PC-9 (cell line): ENCODE results near the gene SEMA6B. TPM values are rescaled to one million over a fixed set of nuclear protein-coding genes. Genes with fewer than 3 reads are reported as not detected.

Source experiments
- BruUV-seq: library from RNA; stranded (reverse); fragments of 400-500 nt; replicated peaks from 2 replicates; lab custom pipeline; 2021; lab: Mats Ljungman, UMichigan
- CTCF ChIA-PET: fragments of 300-600 bp; sonication (Branson Sonifier 250); formaldehyde crosslinking; loops from one replicate; lab custom pipeline; 2022; ENCODE audit warnings: antibody characterized with exemption; lab: Charles Lee
- POLR2A ChIA-PET: fragments of 300-600 bp; sonication (Branson Sonifier 250); formaldehyde crosslinking; loops from one replicate; lab custom pipeline; 2022; ENCODE audit warnings: antibody characterized with exemption; ENCODE audit not compliant: unreplicated experiment; lab: Charles Lee
- DNase-seq, 2 experiments: peaks; one replicate each; pipeline versions ENCODE4 v3.0.0 to v3.0.0-alpha.2; 2015 to 2022; ENCODE audit warnings: mixed read lengths in 1 of 2
- H2AFZ ChIP-seq: fragments of 200-600 bp; sonication (generic); 2 replicates; pipeline ENCODE4 v1.8.1; 2017; ENCODE audit warnings: antibody characterized with exemption
- H3F3A ChIP-seq: fragments of 200-600 bp; sonication (generic); 2 replicates; pipeline ENCODE4 v1.8.1; 2017; ENCODE audit warnings: antibody characterized with exemption, mild to moderate bottlenecking, low read depth; ENCODE audit not compliant: insufficient read depth
- H3K27ac ChIP-seq: fragments of 200-600 bp; sonication (generic); 2 replicates; pipeline ENCODE4 v1.6.1; 2016; ENCODE audit warnings: mixed run types
- H3K27me3 ChIP-seq: fragments of 200-600 bp; sonication (generic); 2 replicates; pipeline ENCODE4 v1.6.1; 2016; ENCODE audit warnings: low read depth, mixed run types; ENCODE audit not compliant: insufficient read depth
- H3K36me3 ChIP-seq: fragments of 200-600 bp; sonication (generic); 2 replicates; pipeline ENCODE4 v1.6.1; 2016; ENCODE audit warnings: low read depth, mixed run types
- H3K4me1 ChIP-seq: fragments of 200-600 bp; sonication (generic); replicated peaks from 2 replicates; pipeline ENCODE4 v1.6.1; 2016; ENCODE audit warnings: mixed run types; ENCODE audit not compliant: insufficient read depth
- H3K4me2 ChIP-seq: fragments of 200-600 bp; sonication (generic); 2 replicates; pipeline ENCODE4 v1.6.1; 2017; ENCODE audit warnings: mixed run types
- H3K4me3 ChIP-seq: fragments of 200-600 bp; sonication (generic); 2 replicates; pipeline ENCODE4 v1.6.1; 2016; ENCODE audit warnings: mixed run types
- H3K79me2 ChIP-seq: fragments of 200-600 bp; sonication (generic); 2 replicates; pipeline ENCODE4 v1.6.1; 2017; ENCODE audit warnings: low read depth, mixed run types
- H3K9me2 ChIP-seq: fragments of 200-600 bp; sonication (generic); 2 replicates; pipeline ENCODE4 v1.8.1; 2017; ENCODE audit warnings: mild to moderate bottlenecking; ENCODE audit not compliant: insufficient read depth
- H3K9me3 ChIP-seq: fragments of 200-600 bp; sonication (generic); 2 replicates; pipeline ENCODE4 v1.8.1; 2016; ENCODE audit warnings: low read depth; ENCODE audit not compliant: insufficient read depth
- H4K20me1 ChIP-seq: fragments of 200-600 bp; sonication (generic); 2 replicates; pipeline ENCODE4 v1.8.1; 2017; ENCODE audit not compliant: insufficient read depth
- EZH2 ChIP-seq: fragments of 200-600 bp; sonication (generic); IDR thresholded peaks from 2 replicates; pipeline ENCODE4 v1.8.0; 2017; ENCODE audit warnings: antibody characterized with exemption, low read depth
- intact Hi-C: fragments of 100-400 bp; cut with micrococcal nuclease; formaldehyde crosslinking; loops from one replicate; pipeline ENCODE4 v1.10.0; 2022; ENCODE audit not compliant: unreplicated experiment
- total RNA-seq: library from RNA; stranded (reverse); gene quantifications from 2 replicates; pipeline ENCODE4 v1.2.3, GENCODE V29; 2021
- TF ChIP-seq, protein P1 (sequence below): fragments of 200-600 bp; sonication (generic); conservative IDR thresholded peaks from 2 replicates; pipeline ENCODE4 v1.6.1; 2017; ENCODE audit warnings: mixed run types, antibody characterized with exemption, mild to moderate bottlenecking, moderate library complexity

The SEMA6B gene
- total RNA-seq, 1 experiment from 2014 or later: 3.3 TPM

DNA sequence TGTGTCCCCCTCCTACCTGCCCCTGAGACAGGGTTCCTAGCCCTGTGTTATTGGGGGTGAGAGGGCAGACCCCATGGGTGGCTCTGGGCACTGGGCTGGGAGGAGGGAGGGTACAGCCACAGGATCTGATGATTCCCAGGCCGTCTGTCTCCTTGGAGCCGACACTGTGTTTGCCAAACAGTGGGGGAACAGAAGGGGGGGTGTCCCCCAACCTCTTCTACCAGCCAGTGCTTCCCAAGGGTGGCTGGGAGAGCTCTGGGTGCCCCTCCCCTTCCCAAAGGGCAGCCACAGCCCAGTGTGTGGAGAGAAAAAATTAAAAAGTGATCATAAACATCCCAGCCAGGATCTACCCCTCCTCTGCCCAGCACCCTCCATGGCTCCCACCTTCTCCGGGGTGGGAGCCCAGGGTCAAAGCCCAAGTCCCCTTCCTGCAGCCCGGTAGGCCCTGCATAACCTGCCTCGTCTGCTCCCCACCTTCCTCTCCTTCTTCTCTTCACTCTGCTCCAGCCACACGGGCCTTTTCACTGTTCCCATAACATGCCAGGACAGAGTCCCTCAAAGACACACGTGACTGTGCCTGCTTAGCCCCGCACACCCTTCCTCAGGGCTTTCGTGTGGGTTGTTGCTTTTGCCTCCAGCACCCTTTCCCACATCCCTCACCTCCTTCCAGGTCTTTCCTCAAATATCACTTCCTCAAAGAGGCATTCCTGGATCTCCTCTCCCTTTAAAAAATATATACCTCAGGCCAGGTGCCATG is 39.8 kb downstream of the SEMA6B start:
- Histone ChIP-seq H3K4me2 (no peak overlapping the region), H3K4me3 (no peak overlapping the region), H3K27me3 (no peaks in the 10 kb centered on the region), H3K4me1 (peaks cover 43% of the 10 kb centered on the region), H3K79me2 (no peaks in the 10 kb centered on the region), H4K20me1 (no peaks in the 10 kb centered on the region), H2AFZ (no peak overlapping the region), H3K9me3 (no peaks in the 10 kb centered on the region), H3K27ac (no peak overlapping the region), H3F3A (peaks cover 12% of the 10 kb centered on the region; the same call in 1 of the 2 replicates), H3K36me3 (no peaks in the 10 kb centered on the region), H3K9me2 (no peaks in the 10 kb centered on the region)
- POLR2A ChIA-PET: no interaction called here
- TF ChIP-seq, protein P1, sequence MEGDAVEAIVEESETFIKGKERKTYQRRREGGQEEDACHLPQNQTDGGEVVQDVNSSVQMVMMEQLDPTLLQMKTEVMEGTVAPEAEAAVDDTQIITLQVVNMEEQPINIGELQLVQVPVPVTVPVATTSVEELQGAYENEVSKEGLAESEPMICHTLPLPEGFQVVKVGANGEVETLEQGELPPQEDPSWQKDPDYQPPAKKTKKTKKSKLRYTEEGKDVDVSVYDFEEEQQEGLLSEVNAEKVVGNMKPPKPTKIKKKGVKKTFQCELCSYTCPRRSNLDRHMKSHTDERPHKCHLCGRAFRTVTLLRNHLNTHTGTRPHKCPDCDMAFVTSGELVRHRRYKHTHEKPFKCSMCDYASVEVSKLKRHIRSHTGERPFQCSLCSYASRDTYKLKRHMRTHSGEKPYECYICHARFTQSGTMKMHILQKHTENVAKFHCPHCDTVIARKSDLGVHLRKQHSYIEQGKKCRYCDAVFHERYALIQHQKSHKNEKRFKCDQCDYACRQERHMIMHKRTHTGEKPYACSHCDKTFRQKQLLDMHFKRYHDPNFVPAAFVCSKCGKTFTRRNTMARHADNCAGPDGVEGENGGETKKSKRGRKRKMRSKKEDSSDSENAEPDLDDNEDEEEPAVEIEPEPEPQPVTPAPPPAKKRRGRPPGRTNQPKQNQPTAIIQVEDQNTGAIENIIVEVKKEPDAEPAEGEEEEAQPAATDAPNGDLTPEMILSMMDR: no peak
- no peak for TF ChIP-seq EZH2
- intact Hi-C loops: loop anchor here (5.0 kb wide), 1 partner anchor 118 kb away; the partner anchor contains the start of gene TNFAIP8L1
- BruUV-seq: no TSS peak
- DNase-seq: no peak
- CTCF ChIA-PET: no interaction called here

DNA sequence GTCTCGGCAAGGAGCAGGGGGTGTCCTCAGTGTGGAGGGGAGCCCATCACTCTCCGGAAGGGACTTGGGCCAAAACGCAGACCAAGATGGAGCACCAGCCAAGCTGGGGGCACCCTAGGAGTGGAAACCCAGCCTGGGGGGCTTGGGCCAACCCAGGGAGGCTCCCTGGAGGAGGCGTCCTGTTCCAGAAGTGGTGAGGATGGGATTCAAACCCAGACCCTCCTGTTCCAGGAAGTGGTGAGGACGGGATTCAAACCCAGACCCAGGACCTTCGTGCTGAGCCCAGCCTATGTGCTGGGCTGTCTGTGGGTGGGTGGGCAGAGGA is 40.4 kb downstream of the SEMA6B start:
- H3K36me3 ChIP-seq: no peaks in the 10 kb centered on the region
- H3F3A ChIP-seq: peaks cover 12% of the 10 kb centered on the region; the same call in 1 of the 2 replicates
- H2AFZ ChIP-seq: 0 out of 2 replicates have a peak overlapping the region, but pooled peaks have one; percentile 48
- BruUV-seq: no TSS peak
- peak overlapping the region; percentile 75 for H3K4me2 ChIP-seq
- peak overlapping the region; percentile 80 for H3K27ac ChIP-seq
- H3K4me1 ChIP-seq: peaks cover 43% of the 10 kb centered on the region
- H4K20me1 ChIP-seq: no peaks in the 10 kb centered on the region
- no peak for DNase-seq
- ChIA-PET POLR2A (no interaction called here), CTCF (no interaction called here)
- no peak overlapping the region for H3K4me3 ChIP-seq
- intact Hi-C loops: no loop called here
- no peaks in the 10 kb centered on the region for H3K9me2 ChIP-seq
- no peaks in the 10 kb centered on the region for H3K9me3 ChIP-seq
- TF ChIP-seq EZH2: no peak
- TF ChIP-seq, protein P1: no peak
- no peaks in the 10 kb centered on the region for H3K27me3 ChIP-seq
- no peaks in the 10 kb centered on the region for H3K79me2 ChIP-seq

- H3K27me3 ChIP-seq: no peaks in the 10 kb centered on the region
- peaks cover 12% of the 10 kb centered on the region; the same call in 1 of the 2 replicates for H3F3A ChIP-seq
- H2AFZ ChIP-seq: 0 out of 2 replicates have a peak within 1 kb of the TSS, but pooled peaks have one; percentile 48
- peaks cover 43% of the 10 kb centered on the region for H3K4me1 ChIP-seq
- H3K79me2 ChIP-seq: no peaks in the 10 kb centered on the region
- peak within 1 kb of the TSS; percentile 75 for H3K4me2 ChIP-seq
- TF ChIP-seq, protein P1: no peak
- no peak for TF ChIP-seq EZH2
- ChIA-PET CTCF (no interaction called here), POLR2A (interaction anchor here (0.5 kb wide), 1 partner anchor 39 kb away, joined by 24 read pairs; no protein-coding TSS in a partner anchor)
- intact Hi-C loops: no loop called here
- no peaks in the 10 kb centered on the region for H4K20me1 ChIP-seq
- H3K27ac ChIP-seq: peak within 1 kb of the TSS; percentile 80
- DNase-seq: peak; percentile 58 to 62
- no TSS peak for BruUV-seq
- H3K4me3 ChIP-seq: peak within 1 kb of the TSS; percentile 18; the same call in 1 of the 2 replicates
- no peaks in the 10 kb centered on the region for H3K9me3 ChIP-seq
- no peaks in the 10 kb centered on the region for H3K9me2 ChIP-seq
- H3K36me3 ChIP-seq: no peaks in the 10 kb centered on the region
Observed at GRCh38 chr19:4518345-4519171, 40.9 kb downstream of the SEMA6B start, which contains the start of gene PLIN4. Gene PLIN4 (minus strand): TSS chr19:4518486. CDS start chr19:4518272, 214 bp downstream.
